Measurements from ENCODE around the gene HPS3.
"Not testable (repeated sequence)": the region's sequence is repeated elsewhere in the genome, so short reads cannot be mapped to it uniquely, and the experiment has no call there.

The HPS3 gene

GRCh38 chr3:149186219-149186618 is 56.8 kb downstream of the HPS3 start:
- no peak for FAIRE-seq
- no peak for TF ChIP-seq POLR2A (IDR thresholded peaks at IDR 0.05; ENCODE audit: low read depth, low read length)
- no peak for DNase-seq (ENCODE audit: insufficient read length, low spot score)

GRCh38 chr3:149186721-149187120 is 57.3 kb downstream of the HPS3 start:
- no peak for FAIRE-seq
- TF ChIP-seq POLR2A (IDR thresholded peaks at IDR 0.05; ENCODE audit: low read depth, low read length) = no peak
- DNase-seq (ENCODE audit: insufficient read length, low spot score) = no peak

GRCh38 chr3:149188494-149188893 is 59.1 kb downstream of the HPS3 start:
- no peak for FAIRE-seq

GRCh38 chr3:149195221-149195620 is 65.8 kb downstream of the HPS3 start:
- FAIRE-seq (no peak), DNase-seq (ENCODE audit: insufficient read length, low spot score) (no peak)
- TF ChIP-seq POLR2A (IDR thresholded peaks at IDR 0.05; ENCODE audit: low read depth, low read length) = no peak

More at GRCh38 chr3:149188494-149188893, 59.1 kb downstream of the HPS3 start:
- no peak for DNase-seq (ENCODE audit: insufficient read length, low spot score)
- TF ChIP-seq POLR2A (IDR thresholded peaks at IDR 0.05; ENCODE audit: low read depth, low read length) = no peak

- FAIRE-seq; DNase-seq (ENCODE audit: insufficient read length, low spot score): not testable (repeated sequence)
Measured at GRCh38 chr3:149196805-149197592, 67.6 kb downstream of the HPS3 start.

- DNase-seq (ENCODE audit: insufficient read length, low spot score) = no peak
- FAIRE-seq = no peak
- TF ChIP-seq POLR2A (IDR thresholded peaks at IDR 0.05; ENCODE audit: low read depth, low read length) = no peak
Measured at GRCh38 chr3:149197669-149198068, 68.2 kb downstream of the HPS3 start.

- DNase-seq (ENCODE audit: insufficient read length, low spot score) (no peak), FAIRE-seq (no peak)
- TF ChIP-seq POLR2A (IDR thresholded peaks at IDR 0.05; ENCODE audit: low read depth, low read length) = no peak
Measured at GRCh38 chr3:149198611-149199010, 69.2 kb downstream of the HPS3 start.

GRCh38 chr3:149199474-149199873 is 70.0 kb downstream of the HPS3 start:
- peak; percentile 15 for FAIRE-seq
- DNase-seq (ENCODE audit: insufficient read length, low spot score) = no peak
- no peak for TF ChIP-seq POLR2A (IDR thresholded peaks at IDR 0.05; ENCODE audit: low read depth, low read length)

GRCh38 chr3:149203758-149204157 is 74.3 kb downstream of the HPS3 start:
- peak; percentile 23 for FAIRE-seq
- DNase-seq (ENCODE audit: insufficient read length, low spot score) = no peak
- TF ChIP-seq POLR2A (IDR thresholded peaks at IDR 0.05; ENCODE audit: low read depth, low read length) = no peak

- TF ChIP-seq POLR2A (IDR thresholded peaks at IDR 0.05; ENCODE audit: low read depth, low read length) = no peak
- FAIRE-seq (no peak), DNase-seq (ENCODE audit: insufficient read length, low spot score) (no peak)
Measured at GRCh38 chr3:149204390-149204991, 75.1 kb downstream of the HPS3 start.

- no peak for DNase-seq (ENCODE audit: insufficient read length, low spot score)
- TF ChIP-seq POLR2A (IDR thresholded peaks at IDR 0.05; ENCODE audit: low read depth, low read length) = no peak
- FAIRE-seq = no peak
Measured at GRCh38 chr3:149207475-149207874, 78.0 kb downstream of the HPS3 start.

GRCh38 chr3:149209431-149209830 is 80.0 kb downstream of the HPS3 start:
- no peak for FAIRE-seq

GRCh38 chr3:149212386-149212785 is 82.9 kb downstream of the HPS3 start:
- no peak for DNase-seq (ENCODE audit: insufficient read length, low spot score)
- no peak for TF ChIP-seq POLR2A (IDR thresholded peaks at IDR 0.05; ENCODE audit: low read depth, low read length)
- FAIRE-seq = no peak

More at GRCh38 chr3:149209431-149209830, 80.0 kb downstream of the HPS3 start:
- no peak for TF ChIP-seq POLR2A (IDR thresholded peaks at IDR 0.05; ENCODE audit: low read depth, low read length)
- no peak for DNase-seq (ENCODE audit: insufficient read length, low spot score)

GRCh38 chr3:149214702-149215101 is 85.3 kb downstream of the HPS3 start:
- TF ChIP-seq POLR2A (IDR thresholded peaks at IDR 0.05; ENCODE audit: low read depth, low read length) = no peak
- DNase-seq (ENCODE audit: insufficient read length, low spot score) (no peak), FAIRE-seq (no peak)

- FAIRE-seq = no peak
- TF ChIP-seq POLR2A (IDR thresholded peaks at IDR 0.05; ENCODE audit: low read depth, low read length) = no peak
- DNase-seq (ENCODE audit: insufficient read length, low spot score) = no peak
Measured at GRCh38 chr3:149215515-149215914, 86.1 kb downstream of the HPS3 start.

All from H54 (cell line).